Activated CD4-positive, alpha-beta T cell treated with anti-CD3 and anti-CD28 coated beads for 24 hours (primary cell): ENCODE results near the gene LYSMD2.
A peak's percentile ranks its signal among the peaks of the same experiment; 100 is the strongest.
"Not testable (repeated sequence)": the region's sequence is repeated elsewhere in the genome, so short reads cannot be mapped to it uniquely, and the experiment has no call there.

Experiments used
- DNase-seq, 2 donors: peaks; one replicate each; pipeline ENCODE4 v3.0.0-alpha.2; 2020; ENCODE audit warnings: low read depth in 2 of 2

Gene LYSMD2

GRCh38 chr15:51737522-51738305 lies at the start of gene LYSMD2:
LYSMD2 (minus strand) TSS chr15:51737655; CDS start chr15:51737622, 33 bp downstream.
- peak; percentile 46 to 52 for DNase-seq

DNA sequence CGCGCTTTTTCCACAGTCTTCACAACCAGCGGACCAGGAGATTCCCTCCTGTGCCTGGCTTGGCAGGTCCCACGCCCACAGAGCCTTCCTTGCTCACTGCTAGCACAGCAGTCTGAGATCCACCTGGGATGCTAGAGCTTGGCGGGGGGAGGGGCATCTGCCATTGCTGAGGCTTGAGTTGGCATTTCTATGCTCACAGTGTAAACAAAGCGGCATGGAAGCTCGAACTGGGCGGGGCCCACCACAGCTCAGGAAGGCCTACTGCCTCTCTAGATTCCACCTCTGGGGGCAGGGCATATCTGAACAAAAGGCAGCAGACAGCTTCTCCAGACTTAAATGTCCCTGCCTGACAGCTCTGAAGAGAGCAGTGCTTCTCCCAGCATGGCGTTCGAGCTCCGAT lies 49.7 kb upstream of the LYSMD2 start:
- not testable (repeated sequence) for DNase-seq

DNA sequence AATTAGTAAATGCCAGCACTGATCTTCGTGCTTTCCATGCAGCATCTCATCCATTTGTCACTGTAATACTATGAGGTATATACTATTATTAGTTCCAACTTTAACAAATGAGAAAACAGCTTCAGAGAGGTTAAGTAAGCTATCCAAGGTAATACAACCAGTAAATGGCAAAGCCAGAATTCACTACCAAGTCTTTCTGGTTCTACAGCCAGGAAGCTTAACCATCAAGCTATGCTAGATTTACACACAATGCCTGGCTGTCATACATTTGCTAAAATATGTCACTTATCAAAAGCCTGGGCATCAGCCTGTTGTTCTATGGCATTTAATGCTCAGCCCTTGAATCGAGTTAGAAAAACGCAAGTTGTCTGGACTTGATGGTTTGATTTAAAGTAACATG lies 46.5 kb upstream of the LYSMD2 start:
- no peak for DNase-seq

GRCh38 chr15:51782357-51782896 lies 45.0 kb upstream of the LYSMD2 start:
- no peak for DNase-seq

DNA sequence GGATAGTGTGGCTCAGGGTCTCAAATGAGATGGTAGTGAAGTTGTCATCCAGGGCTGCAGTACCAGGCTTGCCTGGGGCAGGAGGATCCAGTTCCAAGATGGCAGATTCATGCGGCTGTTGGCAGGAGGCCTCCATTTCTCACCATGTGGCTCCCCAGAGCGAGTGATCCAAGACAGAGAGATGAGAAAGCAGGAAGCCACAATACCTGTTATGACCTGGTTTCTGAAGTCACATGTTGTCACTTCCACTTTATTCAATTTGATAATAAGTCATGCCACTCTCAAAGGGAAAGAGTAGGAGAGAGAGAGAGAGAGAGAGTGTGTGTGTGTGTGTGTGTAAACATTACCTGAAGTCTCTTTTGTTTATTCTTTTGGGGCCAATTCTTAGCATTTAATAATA lies 44.1 kb upstream of the LYSMD2 start:
- DNase-seq: no peak

DNA sequence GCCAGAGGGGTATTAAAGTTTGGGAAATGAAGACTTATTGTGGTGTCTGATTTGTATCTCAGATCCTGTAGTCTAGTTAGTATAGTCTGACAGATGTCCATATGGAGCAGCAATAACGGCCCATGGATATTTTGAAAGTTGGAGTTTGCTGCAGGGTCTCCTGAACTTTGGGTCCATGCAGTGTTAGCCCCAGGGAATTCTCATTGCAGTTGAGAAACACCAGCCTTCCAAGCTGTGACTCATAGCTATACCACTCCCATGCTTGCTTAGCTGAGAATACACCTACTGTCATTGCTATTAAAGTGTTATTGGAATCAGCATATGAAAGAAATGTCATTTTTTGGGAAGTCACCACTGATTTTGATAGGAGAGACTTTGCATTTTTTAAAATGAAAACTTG lies 43.2 kb upstream of the LYSMD2 start:
- no peak for DNase-seq

GRCh38 chr15:51776952-51777569 lies 39.6 kb upstream of the LYSMD2 start:
- DNase-seq: peak; percentile 41 to 58

- peak; percentile 23 to 31 for DNase-seq
Observed at GRCh38 chr15:51775967-51776816, 38.7 kb upstream of the LYSMD2 start.

DNA sequence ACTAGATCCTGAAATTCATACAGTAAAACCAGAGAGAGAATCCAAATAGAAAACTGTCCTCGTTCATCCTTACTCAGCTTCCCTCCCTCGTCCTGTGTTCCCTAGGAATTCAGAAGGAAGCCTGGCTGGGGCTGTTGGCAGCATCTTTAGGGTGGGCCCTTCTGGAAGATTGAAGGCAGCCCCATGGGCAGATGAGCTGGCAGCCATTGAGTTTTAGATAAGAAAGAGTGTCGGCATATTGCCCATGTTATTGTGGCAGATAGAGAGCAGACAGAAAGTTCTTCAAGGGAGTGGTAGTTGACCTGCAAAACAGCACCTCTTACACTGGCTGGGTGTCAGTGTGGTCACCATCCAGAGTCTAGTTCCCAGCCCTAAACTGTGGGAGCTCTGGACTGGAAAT lies 37.5 kb upstream of the LYSMD2 start:
- DNase-seq: no peak

DNA sequence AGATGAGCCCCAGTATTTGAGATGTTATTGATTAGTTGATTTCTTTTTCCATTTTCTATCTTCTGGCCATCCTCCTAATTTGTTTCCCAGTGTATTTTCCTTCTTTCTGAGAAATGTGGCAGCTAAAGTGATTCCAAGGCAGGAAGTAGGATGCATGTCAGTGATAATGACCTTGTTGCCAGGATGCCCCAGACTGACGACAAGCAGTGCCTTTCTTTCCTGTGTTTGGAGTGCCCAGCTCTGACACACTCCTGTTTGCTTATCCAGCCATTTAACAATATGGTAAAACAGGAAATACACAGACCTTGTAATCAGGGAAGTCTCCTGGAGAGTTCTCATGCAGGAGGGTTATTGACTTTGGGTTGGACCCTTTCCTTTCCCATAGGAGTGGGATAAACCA lies 34.3 kb upstream of the LYSMD2 start:
- no peak for DNase-seq

- no peak for DNase-seq
Observed at GRCh38 chr15:51770902-51771301, 33.4 kb upstream of the LYSMD2 start.

DNA sequence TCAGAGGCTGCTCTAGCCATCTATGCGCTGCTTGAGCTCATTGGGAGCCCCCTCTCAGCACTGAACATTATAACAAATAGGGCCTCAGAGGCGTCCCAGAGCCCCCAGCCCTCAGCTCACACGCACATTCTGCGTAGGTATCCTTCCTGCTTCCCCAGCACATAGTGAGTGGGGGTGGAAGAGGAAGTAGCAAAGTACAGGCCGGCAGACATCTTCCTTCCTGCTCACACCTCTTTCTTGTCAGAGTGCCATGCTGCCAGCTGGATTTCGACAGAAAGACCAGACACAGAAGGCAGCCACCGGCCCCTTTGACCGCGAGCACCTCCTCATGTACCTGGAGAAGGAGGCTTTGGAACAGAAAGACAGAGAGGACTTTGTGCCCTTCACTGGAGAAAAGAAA lies 30.6 kb upstream of the LYSMD2 start:
- DNase-seq: no peak

DNA sequence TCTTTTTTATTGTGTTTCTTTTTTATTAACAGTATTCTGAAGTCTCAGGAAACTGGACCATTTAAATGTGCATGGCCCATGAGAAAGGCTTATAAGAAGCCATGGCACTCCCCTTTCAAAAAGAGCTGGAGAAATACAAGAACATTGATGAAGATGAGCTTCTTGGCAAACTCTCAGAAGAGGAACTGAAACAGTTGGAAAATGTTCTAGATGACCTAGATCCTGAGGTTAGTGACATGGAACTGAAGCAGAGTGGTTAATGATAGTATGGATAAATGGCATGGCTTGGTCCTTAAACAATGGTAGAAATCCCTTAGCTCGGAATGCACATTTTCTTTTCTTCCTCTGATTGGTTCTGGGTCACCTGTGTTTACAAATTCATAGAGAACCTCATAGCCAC lies 28.9 kb upstream of the LYSMD2 start:
- no peak for DNase-seq

DNA sequence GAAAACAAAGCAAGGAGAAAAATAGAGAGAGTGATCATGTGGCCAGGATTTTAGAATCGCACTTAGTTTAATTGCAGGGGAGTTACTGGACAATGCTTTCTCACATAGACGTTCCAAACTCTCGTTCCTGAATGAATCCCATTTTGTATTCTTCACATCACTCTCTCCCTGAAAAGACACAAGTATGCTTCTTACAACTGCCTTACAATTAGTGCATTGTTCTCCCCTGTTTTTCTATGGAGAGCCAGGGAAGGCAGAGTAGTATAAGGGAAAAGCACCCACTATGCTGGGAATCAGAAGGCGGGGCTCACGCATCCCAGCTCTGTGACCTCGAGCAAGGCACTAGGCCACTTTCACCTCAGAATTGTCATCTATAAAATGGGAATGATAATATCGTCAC lies 28.3 kb upstream of the LYSMD2 start:
- DNase-seq: no peak

- no peak for DNase-seq
Observed at GRCh38 chr15:51760805-51761204, 23.4 kb upstream of the LYSMD2 start.

- DNase-seq: no peak
Observed at GRCh38 chr15:51759557-51760070, 22.2 kb upstream of the LYSMD2 start.

DNA sequence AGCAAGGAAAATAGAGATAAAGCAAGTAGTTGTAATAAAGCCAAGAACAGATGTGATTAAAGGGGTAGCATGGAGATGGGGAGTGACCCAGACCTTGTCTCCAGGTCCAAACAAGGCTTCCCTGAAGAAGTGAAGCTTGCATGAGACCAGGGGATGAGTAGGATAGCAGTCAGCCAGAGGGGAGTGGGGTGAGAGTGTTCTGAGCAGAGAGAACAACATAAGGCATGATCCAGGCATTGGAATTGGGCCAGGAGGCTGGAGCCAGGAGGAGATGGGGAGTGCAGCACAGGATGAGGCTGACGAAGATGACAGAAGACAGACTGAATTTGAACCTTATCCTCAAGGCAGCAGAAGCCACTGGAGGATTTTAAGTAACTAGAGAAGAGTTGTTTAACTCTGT lies 21.2 kb upstream of the LYSMD2 start:
- DNase-seq: no peak

DNA sequence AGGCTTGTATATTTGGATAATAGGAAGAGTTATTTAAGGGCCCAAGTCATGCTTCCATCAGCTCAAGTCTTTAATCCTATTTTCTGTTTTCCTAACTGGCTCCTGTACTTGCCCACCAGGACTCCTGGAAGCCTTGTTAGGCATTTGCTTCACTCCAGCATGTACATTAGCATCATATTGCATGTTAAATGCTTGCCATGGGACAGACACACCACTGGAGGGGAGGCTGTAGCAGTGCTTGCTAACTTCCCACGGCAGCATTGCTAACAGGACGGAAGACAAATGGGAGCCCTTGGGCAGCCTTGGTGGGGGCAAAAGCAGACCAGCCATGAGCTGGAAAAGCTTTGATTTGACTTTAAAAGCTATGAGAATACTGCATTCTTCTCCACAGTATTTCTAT lies 20.0 kb upstream of the LYSMD2 start:
- DNase-seq: no peak

DNA sequence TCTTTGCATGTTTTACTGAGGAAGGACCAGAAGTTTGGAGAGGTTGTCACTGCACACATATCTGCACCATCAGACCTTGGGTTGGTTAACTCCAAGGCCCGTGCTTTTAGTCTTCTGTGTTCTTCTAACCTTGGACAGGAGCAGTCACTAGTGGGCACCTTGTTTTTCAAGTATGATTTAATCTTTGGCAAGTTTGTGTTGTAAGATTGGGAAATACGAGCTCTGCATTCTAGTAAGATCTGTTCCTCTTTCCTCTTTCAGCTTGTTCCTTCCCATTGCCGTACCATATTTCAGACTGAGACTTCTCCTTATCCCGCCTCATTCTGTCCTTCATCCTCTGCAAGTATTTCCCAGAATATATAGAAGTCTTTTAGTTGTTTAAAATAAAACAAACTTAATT lies 19.0 kb upstream of the LYSMD2 start:
- DNase-seq: no peak

DNA sequence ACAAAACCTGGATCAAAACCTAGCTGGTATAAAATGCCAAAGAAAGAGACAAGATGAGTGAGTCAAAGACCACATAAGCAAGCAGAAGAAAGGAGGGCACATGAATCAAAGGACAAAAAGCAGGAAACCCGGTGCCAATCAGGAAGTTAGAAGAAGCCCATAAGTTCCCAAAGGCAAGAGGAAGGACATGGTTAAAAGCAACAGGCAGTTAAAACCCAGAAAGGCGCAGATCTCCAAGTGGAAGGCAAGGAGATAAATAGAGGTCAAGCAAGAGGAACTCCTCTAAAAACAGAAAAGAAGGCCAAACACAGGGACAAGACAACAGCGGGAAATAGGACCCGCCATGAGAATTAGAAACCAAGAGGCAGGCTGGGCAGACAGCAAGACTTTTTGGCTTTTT lies 18.3 kb upstream of the LYSMD2 start:
- no peak for DNase-seq

- no peak for DNase-seq
Observed at GRCh38 chr15:51754267-51754666, 16.8 kb upstream of the LYSMD2 start.

DNA sequence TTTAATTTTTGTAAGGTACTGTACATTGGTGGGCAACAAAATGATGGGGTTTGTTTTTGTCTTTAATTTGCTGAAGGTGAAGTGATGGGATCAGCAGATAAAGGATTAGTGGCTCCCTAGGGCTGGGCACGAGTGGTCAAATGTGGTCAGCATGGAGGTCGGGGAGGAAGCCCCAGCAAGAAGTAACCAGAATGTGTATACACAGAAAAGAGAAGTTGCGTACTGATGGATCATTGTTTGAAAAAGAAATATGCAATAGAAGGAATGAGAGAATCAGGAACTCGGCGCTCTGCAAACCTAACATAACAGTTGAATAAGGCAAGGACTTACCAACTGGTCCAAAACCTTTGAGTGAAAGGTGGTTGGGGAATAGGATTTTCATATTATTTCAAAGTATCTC lies 15.4 kb upstream of the LYSMD2 start:
- DNase-seq: no peak
